A673 (cell line): ENCODE data around the gene JPH2. TPM values are rescaled to one million over a fixed set of nuclear protein-coding genes. Genes with fewer than 3 reads are reported as not detected.

ENCODE experiments used
- BruUV-seq: library from RNA; stranded (reverse); fragments of 400-500 nt; replicated peaks from 2 replicates; lab custom pipeline; 2021; lab: Mats Ljungman, UMichigan
- CTCF ChIA-PET: fragments of 300-600 bp; sonication (Branson Sonifier 250); formaldehyde crosslinking; loops from one replicate; lab custom pipeline; 2022; ENCODE audit warnings: antibody characterized with exemption; lab: Charles Lee
- POLR2A ChIA-PET: fragments of 300-600 bp; sonication (Branson Sonifier 250); formaldehyde crosslinking; loops from one replicate; lab custom pipeline; 2022; ENCODE audit warnings: antibody characterized with exemption; ENCODE audit not compliant: low non-redundant PET; lab: Charles Lee
- DNase-seq: peaks from one replicate; pipeline ENCODE4 v3.0.0-alpha.2; 2015; ENCODE audit warnings: low spot score
- H3K27ac ChIP-seq: fragments of 200-600 bp; sonication (generic); 2 replicates; pipeline ENCODE4 v1.5.1; 2016; ENCODE audit warnings: mixed run types, low read depth, mild to moderate bottlenecking, mixed read lengths, antibody characterized with exemption, low read length; ENCODE audit not compliant: poor library complexity, severe bottlenecking
- H3K27me3 ChIP-seq: fragments of 200-600 bp; sonication (generic); replicated peaks from 2 replicates; pipeline ENCODE4 v1.6.1; 2017; ENCODE audit warnings: mixed run types, low read depth, mild to moderate bottlenecking, mixed read lengths, antibody characterized with exemption, low read length; ENCODE audit not compliant: insufficient read depth, poor library complexity
- H3K36me3 ChIP-seq: fragments of 200-600 bp; sonication (generic); 2 replicates; pipeline ENCODE4 v1.6.1; 2016; ENCODE audit warnings: mixed run types, mild to moderate bottlenecking, mixed read lengths, antibody characterized with exemption, low read length; ENCODE audit not compliant: insufficient read depth, poor library complexity, severe bottlenecking
- H3K4me1 ChIP-seq: fragments of 200-600 bp; sonication (generic); 2 replicates; pipeline ENCODE4 v1.6.1; 2017; ENCODE audit warnings: mixed run types, mild to moderate bottlenecking, mixed read lengths, antibody characterized with exemption, low read length; ENCODE audit not compliant: insufficient read depth, poor library complexity, severe bottlenecking
- H3K4me3 ChIP-seq: fragments of 200-600 bp; sonication (generic); 2 replicates; pipeline ENCODE4 v1.5.1; 2016; ENCODE audit warnings: low read depth, mixed run types, mild to moderate bottlenecking, mixed read lengths, low read length; ENCODE audit not compliant: poor library complexity, severe bottlenecking
- H3K9me3 ChIP-seq: fragments of 200-600 bp; sonication (generic); 2 replicates; pipeline ENCODE4 v1.6.1; 2016; ENCODE audit warnings: mixed run types, low read depth, mild to moderate bottlenecking, mixed read lengths, antibody characterized with exemption, low read length; ENCODE audit not compliant: poor library complexity, severe bottlenecking
- CTCF ChIP-seq: fragments of 300-800, 200-600 bp; sonication (generic); conservative IDR thresholded peaks from 2 replicates; pipeline ENCODE4 v1.5.1; 2017; ENCODE audit warnings: low read depth, mild to moderate bottlenecking, antibody characterized with exemption, low read length, moderate library complexity, mixed read lengths
- EZH2 ChIP-seq: fragments of 200-600 bp; sonication (generic); IDR thresholded peaks from 2 replicates; pipeline ENCODE4 v1.6.1; 2017; ENCODE audit warnings: borderline replicate concordance, low read depth, mild to moderate bottlenecking, mixed read lengths, antibody characterized with exemption, low read length; ENCODE audit not compliant: poor library complexity, severe bottlenecking
- intact Hi-C: fragments of 100-400 bp; cut with micrococcal nuclease; formaldehyde crosslinking; loops from one replicate; pipeline ENCODE4 v1.10.0; 2022; ENCODE audit not compliant: unreplicated experiment
- total RNA-seq: library from RNA; stranded (reverse); gene quantifications from 2 replicates; pipeline ENCODE4 v1.2.3, GENCODE V29; 2021

JPH2 gene
- total RNA-seq, 1 experiment from 2014 or later, result 1.1 TPM

GRCh38 chr20:44171775-44172571 lies 15.0 kb downstream of the JPH2 start:
- H3K4me3 ChIP-seq, result no peak overlapping the region
- H3K9me3 ChIP-seq, result no peaks in the 10 kb centered on the region
- ChIA-PET POLR2A (no interaction called here), CTCF (no interaction called here)
- no peak for DNase-seq
- peaks cover 14% of the 10 kb centered on the region for H3K4me1 ChIP-seq
- no peaks in the 10 kb centered on the region for H3K27me3 ChIP-seq
- BruUV-seq, result no TSS peak
- H3K27ac ChIP-seq, result no peak overlapping the region
- no peak for TF ChIP-seq EZH2
- no peak for TF ChIP-seq CTCF
- H3K36me3 ChIP-seq, result no peaks in the 10 kb centered on the region
- intact Hi-C loops, result no loop called here

DNA sequence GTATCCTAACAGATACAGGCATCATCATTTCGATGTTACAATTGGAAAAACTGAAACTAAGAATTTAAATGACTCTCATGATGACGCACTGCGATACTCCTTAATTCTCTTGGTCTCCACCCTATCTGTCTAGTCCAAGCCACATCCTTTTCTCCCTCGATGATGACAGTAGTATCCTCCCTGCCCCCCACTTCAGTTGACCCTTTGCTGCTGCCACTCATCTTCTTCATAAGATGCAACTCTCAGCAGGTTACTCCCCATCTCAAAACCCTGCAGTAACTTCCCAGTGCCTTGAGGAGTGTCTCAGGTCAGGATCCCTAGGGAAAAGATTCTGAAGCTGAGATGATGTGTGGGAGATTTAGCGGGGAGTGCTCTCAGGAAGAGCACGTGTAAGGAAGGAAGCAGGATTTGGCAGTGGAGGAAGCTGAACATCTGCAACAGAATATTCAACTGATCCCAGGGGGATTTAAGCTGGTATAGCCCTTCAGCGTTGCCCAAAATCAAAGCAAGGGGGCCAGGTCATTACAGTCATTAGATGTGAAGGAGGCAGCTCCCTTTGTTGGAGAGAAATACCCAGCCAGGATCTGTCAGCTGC lies 16.1 kb downstream of the JPH2 start:
- ChIA-PET CTCF (no interaction called here), POLR2A (no interaction called here)
- no TSS peak for BruUV-seq
- TF ChIP-seq CTCF, result no peak
- no peak for TF ChIP-seq EZH2
- DNase-seq, result peak; percentile 57
- intact Hi-C loops, result no loop called here
- H3K27me3 ChIP-seq, result no peaks in the 10 kb centered on the region
- H3K36me3 ChIP-seq, result no peaks in the 10 kb centered on the region
- no peak overlapping the region for H3K4me3 ChIP-seq
- H3K27ac ChIP-seq, result no peak overlapping the region
- no peaks in the 10 kb centered on the region for H3K9me3 ChIP-seq
- H3K4me1 ChIP-seq, result peaks cover 14% of the 10 kb centered on the region

DNA sequence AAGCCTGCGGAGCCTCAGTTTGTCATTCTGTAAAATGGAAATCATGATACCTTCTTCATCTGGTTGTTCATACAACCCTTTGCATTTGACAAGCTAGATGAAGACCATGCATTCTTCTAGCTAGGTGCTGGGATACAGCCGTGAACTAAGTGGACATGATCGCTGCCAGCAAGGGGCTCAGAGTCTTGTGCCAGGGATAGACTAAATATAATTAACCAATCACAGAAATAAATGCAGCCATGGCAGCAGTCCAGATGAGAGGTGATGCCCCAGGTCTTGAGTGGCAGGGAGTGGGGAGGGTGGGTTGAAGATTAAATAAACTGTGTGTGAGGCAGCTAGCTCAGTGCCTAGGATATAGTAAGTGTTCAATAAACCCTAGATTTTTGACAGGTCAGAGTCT lies 19.3 kb downstream of the JPH2 start:
- Histone ChIP-seq H3K9me3 (no peaks in the 10 kb centered on the region), H3K4me3 (no peak overlapping the region), H3K4me1 (peaks cover 21% of the 10 kb centered on the region), H3K27me3 (no peaks in the 10 kb centered on the region), H3K36me3 (no peaks in the 10 kb centered on the region), H3K27ac (no peak overlapping the region)
- intact Hi-C loops, result no loop called here
- ChIA-PET POLR2A (no interaction called here), CTCF (no interaction called here)
- TF ChIP-seq CTCF, result no peak
- TF ChIP-seq EZH2, result no peak
- DNase-seq, result no peak
- BruUV-seq, result no TSS peak
